Measurements from ENCODE around the gene CWH43. TPM values are rescaled to one million over a fixed set of nuclear protein-coding genes. Genes with fewer than 3 reads are reported as not detected.

Gene CWH43
- total RNA-seq, 3 donors from 2014 or later, result 0.66 TPM; not detected in 2

Other genes with a start within 250 kb of the CWH43 start
- 100 to 1,000 TPM in 1 of 3 donors, 10 to 100 TPM in 2; 70.9 to 112 (median 86.2) TPM for gene FRYL, start 206.0 kb upstream of the CWH43 start, total RNA-seq
- 100 to 1,000 TPM in 2 of 3 donors, 10 to 100 TPM in 1; 85.2 to 128 (median 101) TPM for gene OCIAD1, start 155.2 kb upstream of the CWH43 start, total RNA-seq
- gene OCIAD2, start 79.5 kb upstream of the CWH43 start, total RNA-seq, result 10 to 100 TPM in 1 of 3 donors, 1 to 10 TPM in 2; 9.2 to 22.0 (median 9.9) TPM

All from breast epithelium (tissue), 3 donors.